GM12891 (cell line): Measurements from ENCODE around the gene SNTG2.

Experiments
- POLR2A ChIP-seq: IDR thresholded peaks from 2 replicates; pipeline ENCODE4 v1.6.1; 2011; ENCODE audit warnings: low read depth, low read length, control low read depth
- POLR2AphosphoS5 ChIP-seq: IDR thresholded peaks from 2 replicates; pipeline ENCODE4 v1.6.1; 2011; ENCODE audit warnings: low read depth, low read length, control low read depth
- SPI1 ChIP-seq: IDR thresholded peaks from 2 replicates; pipeline ENCODE4 v1.6.1; 2011; ENCODE audit warnings: low read depth, low read length, control low read depth
- TAF1 ChIP-seq: IDR thresholded peaks from 2 replicates; pipeline ENCODE4 v1.6.1; 2011; ENCODE audit warnings: low read depth, low read length, control low read depth

DNA sequence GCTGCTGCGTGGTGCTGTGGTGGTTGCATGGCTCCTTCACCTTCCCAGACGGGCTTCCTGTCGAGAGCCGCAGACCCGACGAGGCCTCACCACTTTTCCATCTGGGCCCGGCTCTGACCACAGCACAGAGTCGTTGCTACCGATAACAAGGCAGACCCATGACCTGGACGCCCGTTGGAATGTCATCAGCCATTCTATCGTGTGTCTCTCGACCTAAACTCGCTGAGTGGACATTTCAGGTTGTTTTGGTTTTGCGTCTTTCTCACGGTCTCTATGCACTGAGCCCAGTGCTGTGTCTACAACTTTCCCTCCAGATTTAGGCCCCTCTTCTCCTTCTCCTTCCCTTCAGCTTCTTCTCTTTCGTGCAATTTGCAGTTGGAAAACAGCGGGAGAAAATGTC, 257.9 kb downstream of the SNTG2 start:
- TF ChIP-seq POLR2A (no peak), POLR2AphosphoS5 (no peak), TAF1 (no peak), SPI1 (no peak)
